ENCODE data around the gene AMELX.

- TF ChIP-seq POLR2AphosphoS5 (IDR thresholded peaks at IDR 0.05; ENCODE audit: low read depth, low read length) = no peak
- no peak for TF ChIP-seq POLR2A (IDR thresholded peaks at IDR 0.05; ENCODE audit: low read depth, low read length)
- TF ChIP-seq TAF1 (IDR thresholded peaks at IDR 0.05; ENCODE audit: borderline replicate concordance, low read depth, low read length) = no peak
Observed at GRCh38 chrX:11341274-11342201, 48.3 kb downstream of the AMELX start.
